ENCODE measurements around the gene HKDC1. TPM values are rescaled to one million over a fixed set of nuclear protein-coding genes. Genes with fewer than 3 reads are reported as not detected.

HKDC1 gene
- total and polyA plus RNA-seq, 10 donors = 0.26 to 3.0 (median 0.70) TPM; not detected in 1

DNA sequence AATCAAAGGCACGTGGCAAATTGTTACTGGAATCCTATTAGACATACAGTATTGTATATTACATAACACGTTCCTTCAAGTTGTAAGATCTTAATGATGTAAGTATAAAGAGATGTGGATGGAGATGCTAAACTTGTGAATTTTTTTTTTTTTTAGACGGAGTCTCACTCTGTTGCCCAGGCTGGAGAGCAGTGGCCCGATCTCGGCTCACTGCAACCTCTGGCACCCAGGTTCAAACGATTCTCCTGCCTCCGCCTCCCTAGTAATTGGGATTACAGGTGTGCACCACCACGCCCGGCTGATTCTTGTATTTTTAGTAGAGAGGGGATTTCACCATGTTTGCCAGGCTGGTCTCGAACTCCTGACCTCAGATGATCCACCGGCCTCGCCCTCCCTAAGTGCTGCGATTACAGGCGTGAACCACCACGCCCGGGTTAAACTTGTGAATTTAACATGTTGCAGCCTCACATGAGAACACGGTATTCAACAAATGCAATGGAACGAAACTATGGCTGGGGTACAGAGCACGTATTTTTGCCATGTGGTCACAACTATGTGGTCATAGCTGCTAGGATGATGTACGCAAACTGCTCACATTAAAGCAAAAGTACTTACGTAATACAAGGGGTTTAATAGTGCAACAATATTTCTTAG is 40.9 kb upstream of the HKDC1 start:
- H3K4me3 ChIP-seq = peak overlapping the region; percentile 91 to 100 (median 94)
- H3K27me3 ChIP-seq (replicated peaks in 1 of 7) = no peaks in the 10 kb centered on the region
- H3K36me3 ChIP-seq = peaks cover 0 to 20% (median 7%) of the 10 kb centered on the region in 6 donors
- TF ChIP-seq POLR2A (IDR thresholded peaks at IDR 0.05) = no peak
- TF ChIP-seq, protein P1, sequence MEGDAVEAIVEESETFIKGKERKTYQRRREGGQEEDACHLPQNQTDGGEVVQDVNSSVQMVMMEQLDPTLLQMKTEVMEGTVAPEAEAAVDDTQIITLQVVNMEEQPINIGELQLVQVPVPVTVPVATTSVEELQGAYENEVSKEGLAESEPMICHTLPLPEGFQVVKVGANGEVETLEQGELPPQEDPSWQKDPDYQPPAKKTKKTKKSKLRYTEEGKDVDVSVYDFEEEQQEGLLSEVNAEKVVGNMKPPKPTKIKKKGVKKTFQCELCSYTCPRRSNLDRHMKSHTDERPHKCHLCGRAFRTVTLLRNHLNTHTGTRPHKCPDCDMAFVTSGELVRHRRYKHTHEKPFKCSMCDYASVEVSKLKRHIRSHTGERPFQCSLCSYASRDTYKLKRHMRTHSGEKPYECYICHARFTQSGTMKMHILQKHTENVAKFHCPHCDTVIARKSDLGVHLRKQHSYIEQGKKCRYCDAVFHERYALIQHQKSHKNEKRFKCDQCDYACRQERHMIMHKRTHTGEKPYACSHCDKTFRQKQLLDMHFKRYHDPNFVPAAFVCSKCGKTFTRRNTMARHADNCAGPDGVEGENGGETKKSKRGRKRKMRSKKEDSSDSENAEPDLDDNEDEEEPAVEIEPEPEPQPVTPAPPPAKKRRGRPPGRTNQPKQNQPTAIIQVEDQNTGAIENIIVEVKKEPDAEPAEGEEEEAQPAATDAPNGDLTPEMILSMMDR (IDR thresholded peaks at IDR 0.05 in 8 of 11, conservative IDR thresholded peaks at IDR 0.05 in 3 of 11) = no peak
- no peak for TF ChIP-seq POLR2AphosphoS5 (IDR thresholded peaks at IDR 0.05)
- no peaks in the 10 kb centered on the region for H3K9me3 ChIP-seq
- no peak for DNase-seq
- intact Hi-C loops (cut with DNase I; ENCODE audit: low total_unique reads) = no loop called here
- WGBS, 5 donors = 33 to 39% (median 36%) methylated on average over 21 of the region's 21 CpGs
- H3K4me1 ChIP-seq = peaks cover 24 to 49% (median 36%) of the 10 kb centered on the region in 6 donors
- H3K27ac ChIP-seq = peak overlapping the region; percentile 92 to 98 (median 93)

DNA sequence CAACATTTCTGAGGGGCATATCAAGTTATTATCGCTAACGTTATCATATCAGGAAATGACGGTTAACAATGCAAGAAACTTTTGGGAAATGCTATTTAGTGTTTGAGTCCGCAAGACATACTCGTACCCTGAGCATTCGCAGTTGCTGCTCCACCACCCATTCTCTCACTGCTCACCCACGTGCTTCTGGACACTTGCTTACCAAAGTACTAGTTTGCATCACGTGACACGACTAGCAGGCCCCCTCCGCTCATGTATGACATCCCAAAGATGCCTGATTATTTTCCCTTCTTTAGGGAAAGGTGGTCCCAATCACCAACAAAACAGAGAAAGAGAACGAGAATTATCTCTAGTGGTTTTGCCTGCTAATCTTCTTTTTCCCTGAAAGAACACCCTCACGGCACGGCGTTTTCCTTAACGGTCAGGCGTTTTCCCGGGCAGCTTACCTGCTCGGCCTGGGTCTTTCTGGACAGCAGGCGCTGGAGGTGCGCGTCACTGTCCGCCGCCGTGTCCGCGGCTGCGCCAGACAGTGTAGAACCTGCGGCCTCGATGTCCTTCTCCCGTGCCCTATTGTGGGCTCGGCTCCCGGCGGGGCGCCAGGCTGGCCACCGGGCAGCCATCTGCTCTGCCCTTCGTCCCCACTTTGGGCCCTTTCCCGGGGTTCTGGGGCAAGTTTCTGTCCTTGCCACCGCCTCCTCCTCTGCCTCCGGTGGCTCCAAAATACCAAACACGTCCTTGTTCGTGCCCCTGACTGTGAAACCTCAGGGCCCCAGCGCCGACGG is 40.2 kb upstream of the HKDC1 start, which contains the start of gene SUPV3L1:
TSS of gene SUPV3L1 (plus strand) at position 492 of the 782 bp plus-strand sequence. CDS start at position 550, 58 bp downstream.
- no peaks in the 10 kb centered on the region for H3K9me3 ChIP-seq
- H3K36me3 ChIP-seq = peaks cover 0 to 27% (median 10%) of the 10 kb centered on the region in 6 donors
- H3K27me3 ChIP-seq (replicated peaks in 1 of 7) = no peaks in the 10 kb centered on the region
- intact Hi-C loops (cut with DNase I; ENCODE audit: low total_unique reads) = no loop called here
- H3K27ac ChIP-seq = peak within 1 kb of the TSS; percentile 92 to 98 (median 93)
- H3K4me3 ChIP-seq = peak within 1 kb of the TSS; percentile 91 to 100 (median 94)
- H3K4me1 ChIP-seq = peaks cover 24 to 55% (median 38%) of the 10 kb centered on the region in 6 donors
- 0 to 1% (median 0%) methylated on average over 42 to 44 of the region's 44 CpGs for WGBS, 5 donors
- peak; percentile 95 to 98 (median 95) for TF ChIP-seq POLR2AphosphoS5 (IDR thresholded peaks at IDR 0.05)
- TF ChIP-seq, protein P1 (IDR thresholded peaks at IDR 0.05 in 8 of 11, conservative IDR thresholded peaks at IDR 0.05 in 3 of 11) = peak in 4 of 11 experiments; percentile 1 to 20 (median 16)
- TF ChIP-seq POLR2A (IDR thresholded peaks at IDR 0.05) = peak in 2 of 3 donors; percentile 50 to 60
- peak; percentile 97 for DNase-seq

DNA sequence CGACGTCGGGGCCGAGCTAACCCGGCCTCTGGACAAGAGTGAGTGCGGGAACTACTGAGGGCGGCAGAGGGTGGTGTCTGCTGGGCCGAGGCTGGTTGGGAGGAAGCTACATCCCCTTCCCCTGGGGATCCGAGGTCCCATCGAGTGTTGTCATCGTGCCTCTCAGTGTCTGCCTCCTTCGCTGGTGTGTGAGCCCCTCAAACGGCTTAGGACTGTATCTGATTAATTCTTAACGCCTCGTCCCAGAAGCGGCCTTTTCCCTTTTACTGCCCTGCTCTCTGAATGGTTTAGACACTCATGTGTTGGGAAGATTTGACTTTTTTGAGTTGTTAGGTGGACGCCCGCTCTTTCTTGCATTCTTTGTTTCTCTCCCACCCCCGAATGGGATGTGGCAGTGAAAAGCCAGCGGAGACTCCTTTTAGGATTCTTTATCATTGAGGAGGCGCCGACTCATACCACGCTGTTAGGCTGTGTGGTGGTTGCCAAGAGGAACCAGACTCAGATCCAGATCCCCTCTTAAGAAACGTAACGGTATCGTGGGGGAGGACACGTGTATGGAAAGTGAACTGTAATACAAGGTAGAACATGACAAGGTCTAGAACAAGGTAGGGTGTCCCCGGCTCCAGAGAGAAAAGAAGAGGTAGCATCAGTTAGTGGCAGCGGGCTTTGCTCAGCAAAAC is 39.5 kb upstream of the HKDC1 start:
- Histone ChIP-seq H3K9me3 (no peaks in the 10 kb centered on the region), H3K4me3 (peak overlapping the region; percentile 91 to 100 (median 94)), H3K4me1 (peaks cover 24 to 58% (median 38%) of the 10 kb centered on the region in 6 donors), H3K36me3 (peaks cover 0 to 34% (median 14%) of the 10 kb centered on the region in 6 donors), H3K27me3 (replicated peaks in 1 of 7) (no peaks in the 10 kb centered on the region), H3K27ac (peak overlapping the region; percentile 92 to 98 (median 93))
- TF ChIP-seq POLR2A (IDR thresholded peaks at IDR 0.05) (no peak), POLR2AphosphoS5 (IDR thresholded peaks at IDR 0.05) (no peak)
- TF ChIP-seq, protein P1 (IDR thresholded peaks at IDR 0.05 in 8 of 11, conservative IDR thresholded peaks at IDR 0.05 in 3 of 11) = no peak
- intact Hi-C loops (cut with DNase I; ENCODE audit: low total_unique reads) = no loop called here
- DNase-seq = no peak
- 3 to 4% (median 4%) methylated on average over 27 to 29 of the region's 29 CpGs for WGBS, 5 donors
